ENCODE measurements around the gene HOXC10.

HOXC10 gene

GRCh38 chr12:53965281-53966084 lies 19.5 kb upstream of the HOXC10 start:
- no peak for DNase-seq

GRCh38 chr12:53966085-53966384 lies 18.9 kb upstream of the HOXC10 start:
- DNase-seq = no peak

GRCh38 chr12:53966385-53967133 lies 18.4 kb upstream of the HOXC10 start:
- no peak for DNase-seq

- DNase-seq = no peak
Observed at GRCh38 chr12:53967421-53967925, 17.5 kb upstream of the HOXC10 start.

- DNase-seq = no peak
Observed at GRCh38 chr12:53968214-53969127, 16.5 kb upstream of the HOXC10 start.

- no peak for DNase-seq
Observed at GRCh38 chr12:53969588-53970259, 15.2 kb upstream of the HOXC10 start.

GRCh38 chr12:53970451-53970850 lies 14.5 kb upstream of the HOXC10 start:
- no peak for DNase-seq

- no peak for DNase-seq
Observed at GRCh38 chr12:53971129-53971528, 13.8 kb upstream of the HOXC10 start.

GRCh38 chr12:53971686-53972085 lies 13.3 kb upstream of the HOXC10 start:
- DNase-seq = no peak

GRCh38 chr12:53972152-53972702 lies 12.7 kb upstream of the HOXC10 start:
- no peak for DNase-seq

- DNase-seq = no peak
Observed at GRCh38 chr12:53972722-53973235, 12.2 kb upstream of the HOXC10 start, which contains the start of gene HOXC11. Gene HOXC11 (plus strand): TSS chr12:53973126. CDS start chr12:53973242, 116 bp downstream.

GRCh38 chr12:53973236-53974042 lies 11.5 kb upstream of the HOXC10 start:
- DNase-seq = no peak

GRCh38 chr12:53974084-53975063 lies 10.6 kb upstream of the HOXC10 start, which contains the start of gene HOTAIR:
Gene HOTAIR (minus strand): TSS chr12:53974954.
- no peak for DNase-seq

GRCh38 chr12:53975064-53975471 lies 9.9 kb upstream of the HOXC10 start:
- DNase-seq = no peak

GRCh38 chr12:53975479-53976152 lies 9.3 kb upstream of the HOXC10 start:
- no peak for DNase-seq

- no peak for DNase-seq
Observed at GRCh38 chr12:53976172-53976822, 8.6 kb upstream of the HOXC10 start.

- DNase-seq = no peak
Observed at GRCh38 chr12:53976823-53977595, 7.9 kb upstream of the HOXC10 start.

Measured in activated CD4-positive, alpha-beta T cell treated with anti-CD3 and anti-CD28 coated beads, Interleukin-10, Interleukin-2, amounts not matched to agents 100 ng/mL and 50 ng/mL, durations not matched to agents 16 hours and 8 hours (primary cell).